Endothelial cell of umbilical vein (primary cell): ENCODE measurements around the gene R3HDM2.

Experiments used
- EZH2 ChIP-seq: IDR thresholded peaks from 2 replicates; pipeline ENCODE4 v1.6.1; 2012; ENCODE audit warnings: borderline replicate concordance, low read depth, mild to moderate bottlenecking, moderate library complexity, low read length, inconsistent platforms; ENCODE audit not compliant: severe bottlenecking
- POLR2A ChIP-seq: IDR thresholded peaks from 2 replicates; pipeline ENCODE4 v1.6.1; 2012; ENCODE audit warnings: low read depth, mild to moderate bottlenecking, control low read depth, low read length
- POLR2AphosphoS5 ChIP-seq: IDR thresholded peaks from 2 replicates; pipeline ENCODE4 v1.6.1; 2012; ENCODE audit warnings: low read depth, mild to moderate bottlenecking, control low read depth, low read length, moderate library complexity; ENCODE audit not compliant: insufficient read depth
- TF ChIP-seq, protein P1 (sequence below), 2 donors: IDR thresholded peaks; 1 replicate in 1 of 2; 2 replicates in 1 of 2; pipeline ENCODE4 v1.5.1; 2011; ENCODE audit warnings: low read length in 2 of 2, mild to moderate bottlenecking in 2 of 2, moderate library complexity in 2 of 2, control low read depth in 1 of 2, inconsistent platforms in 1 of 2, low read depth in 1 of 2; ENCODE audit not compliant: insufficient read depth in 1 of 2; ENCODE audit errors: extremely low read depth in 1 of 2

DNA sequence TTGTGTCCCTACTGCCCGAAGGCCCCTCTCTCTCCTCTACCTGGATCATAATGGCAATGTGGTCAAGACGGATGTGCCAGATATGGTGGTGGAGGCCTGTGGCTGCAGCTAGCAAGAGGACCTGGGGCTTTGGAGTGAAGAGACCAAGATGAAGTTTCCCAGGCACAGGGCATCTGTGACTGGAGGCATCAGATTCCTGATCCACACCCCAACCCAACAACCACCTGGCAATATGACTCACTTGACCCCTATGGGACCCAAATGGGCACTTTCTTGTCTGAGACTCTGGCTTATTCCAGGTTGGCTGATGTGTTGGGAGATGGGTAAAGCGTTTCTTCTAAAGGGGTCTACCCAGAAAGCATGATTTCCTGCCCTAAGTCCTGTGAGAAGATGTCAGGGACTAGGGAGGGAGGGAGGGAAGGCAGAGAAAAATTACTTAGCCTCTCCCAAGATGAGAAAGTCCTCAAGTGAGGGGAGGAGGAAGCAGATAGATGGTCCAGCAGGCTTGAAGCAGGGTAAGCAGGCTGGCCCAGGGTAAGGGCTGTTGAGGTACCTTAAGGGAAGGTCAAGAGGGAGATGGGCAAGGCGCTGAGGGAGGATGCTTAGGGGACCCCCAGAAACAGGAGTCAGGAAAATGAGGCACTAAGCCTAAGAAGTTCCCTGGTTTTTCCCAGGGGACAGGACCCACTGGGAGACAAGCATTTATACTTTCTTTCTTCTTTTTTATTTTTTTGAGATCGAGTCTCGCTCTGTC, 26.1 kb upstream of the R3HDM2 start:
- TF ChIP-seq POLR2A (no peak), EZH2 (no peak), POLR2AphosphoS5 (no peak)
- TF ChIP-seq, protein P1, sequence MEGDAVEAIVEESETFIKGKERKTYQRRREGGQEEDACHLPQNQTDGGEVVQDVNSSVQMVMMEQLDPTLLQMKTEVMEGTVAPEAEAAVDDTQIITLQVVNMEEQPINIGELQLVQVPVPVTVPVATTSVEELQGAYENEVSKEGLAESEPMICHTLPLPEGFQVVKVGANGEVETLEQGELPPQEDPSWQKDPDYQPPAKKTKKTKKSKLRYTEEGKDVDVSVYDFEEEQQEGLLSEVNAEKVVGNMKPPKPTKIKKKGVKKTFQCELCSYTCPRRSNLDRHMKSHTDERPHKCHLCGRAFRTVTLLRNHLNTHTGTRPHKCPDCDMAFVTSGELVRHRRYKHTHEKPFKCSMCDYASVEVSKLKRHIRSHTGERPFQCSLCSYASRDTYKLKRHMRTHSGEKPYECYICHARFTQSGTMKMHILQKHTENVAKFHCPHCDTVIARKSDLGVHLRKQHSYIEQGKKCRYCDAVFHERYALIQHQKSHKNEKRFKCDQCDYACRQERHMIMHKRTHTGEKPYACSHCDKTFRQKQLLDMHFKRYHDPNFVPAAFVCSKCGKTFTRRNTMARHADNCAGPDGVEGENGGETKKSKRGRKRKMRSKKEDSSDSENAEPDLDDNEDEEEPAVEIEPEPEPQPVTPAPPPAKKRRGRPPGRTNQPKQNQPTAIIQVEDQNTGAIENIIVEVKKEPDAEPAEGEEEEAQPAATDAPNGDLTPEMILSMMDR (IDR thresholded peaks at IDR 0.05; ENCODE audit: extremely low read depth in 1 of 2, insufficient read depth in 1 of 2, low read depth in 1 of 2, low read length in 2 of 2), result no peak
